GF-D8 (cell line): Measurements from ENCODE around the gene MELTF.

Source experiments
- DNase-seq: peaks from one replicate; lab custom pipeline; 2025; lab: John Stamatoyannopoulos, UW

Gene MELTF

DNA sequence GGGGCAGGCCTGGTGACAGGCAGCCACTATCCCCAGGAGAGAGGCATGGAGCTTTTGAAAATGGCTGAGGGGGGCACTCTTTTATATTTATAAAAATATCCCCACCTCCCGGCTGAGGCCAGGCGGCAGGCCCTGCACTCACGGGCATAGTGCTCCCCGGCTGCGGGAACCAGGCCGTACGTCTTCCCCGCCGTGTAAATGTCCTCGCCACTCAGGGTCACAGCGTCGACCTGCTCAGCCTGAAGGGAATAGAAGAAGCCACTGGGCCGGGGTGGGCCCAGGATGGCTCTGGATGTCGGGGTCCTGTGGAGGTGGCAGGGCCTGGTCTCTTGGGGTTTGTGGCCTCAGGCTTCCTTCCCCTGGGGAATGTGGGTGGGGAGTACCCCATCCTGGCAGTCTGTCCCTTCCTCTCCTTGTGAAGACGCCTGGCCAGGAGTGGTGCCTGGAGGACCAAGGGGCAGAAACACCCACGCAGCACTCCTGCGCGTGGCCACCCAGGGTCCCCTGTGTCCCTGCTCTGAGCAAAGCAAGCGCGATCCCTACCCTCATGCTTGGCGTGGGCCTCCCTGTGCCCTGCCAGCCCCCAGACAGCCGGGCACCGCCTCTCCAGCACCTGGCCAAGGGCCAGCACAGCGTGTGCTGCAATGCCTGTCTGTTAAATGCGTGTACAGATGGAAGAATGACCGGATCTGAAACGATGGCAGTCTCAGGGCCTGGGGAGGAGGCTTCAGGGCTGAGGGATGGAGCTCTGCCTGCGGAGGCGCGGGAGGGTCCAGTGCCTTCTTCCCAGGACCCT lies 18.9 kb downstream of the MELTF start:
- no peak for DNase-seq

DNA sequence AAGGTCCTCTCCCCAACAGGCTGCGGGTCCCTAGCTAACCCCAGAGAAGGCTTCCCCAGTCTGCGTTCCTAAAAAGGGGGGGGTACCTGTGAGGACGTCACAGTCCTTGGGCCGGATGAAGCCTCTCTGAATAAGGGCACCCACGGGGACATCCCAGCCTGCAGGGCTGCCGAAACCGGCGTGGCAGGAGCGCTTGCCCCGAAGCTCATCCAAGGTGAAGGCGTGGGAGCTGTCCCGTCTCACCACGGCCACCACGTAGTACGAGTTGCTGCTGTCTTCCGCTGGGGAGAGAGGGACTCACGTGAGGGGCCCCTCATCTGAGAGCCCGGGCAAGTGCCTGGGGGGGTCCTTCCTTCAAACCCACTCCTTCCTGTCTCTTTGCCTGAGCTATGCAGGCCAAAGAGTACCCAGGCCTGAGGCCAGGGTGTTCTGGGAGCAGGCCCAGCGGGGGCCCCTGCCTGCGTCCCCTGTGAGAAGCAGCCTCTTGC lies 20.0 kb downstream of the MELTF start:
- no peak for DNase-seq

DNA sequence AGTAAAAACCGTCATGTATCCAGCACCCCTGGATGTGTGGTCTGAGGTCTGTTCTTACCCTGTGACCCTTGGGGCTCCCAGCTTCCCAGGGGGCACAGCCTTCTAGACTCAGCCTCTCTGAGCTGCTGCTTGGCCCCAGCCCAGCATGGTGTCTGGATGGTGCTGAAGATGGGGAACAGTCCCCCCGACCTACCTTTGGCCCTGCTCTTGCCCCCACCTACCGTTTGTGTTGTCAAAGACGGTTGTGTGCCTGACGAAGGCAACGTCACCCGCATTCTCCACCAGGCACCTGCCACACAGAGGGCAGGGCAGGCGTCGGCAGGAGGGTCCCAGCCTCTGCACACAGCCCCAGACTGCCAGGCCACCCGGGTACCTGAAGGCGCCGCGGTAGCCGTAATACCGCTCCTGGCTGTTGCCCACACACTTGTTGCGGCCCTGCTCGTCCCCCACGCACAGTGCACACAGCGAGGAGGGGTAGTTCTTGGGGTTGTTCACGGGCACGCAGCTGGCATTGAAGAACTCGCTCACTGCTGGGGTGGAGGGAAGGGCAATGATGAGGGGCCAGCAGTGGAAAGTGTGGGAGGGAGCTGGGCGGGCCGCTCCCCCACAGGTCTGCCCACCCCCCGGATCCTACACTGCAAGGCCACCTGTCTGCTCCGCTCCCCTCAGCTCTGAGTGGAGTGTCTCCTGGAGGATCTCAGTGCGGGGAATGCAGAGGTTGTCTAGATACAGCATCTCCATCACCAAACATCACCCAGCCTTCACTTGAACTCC lies 21.0 kb downstream of the MELTF start:
- DNase-seq: no peak

DNA sequence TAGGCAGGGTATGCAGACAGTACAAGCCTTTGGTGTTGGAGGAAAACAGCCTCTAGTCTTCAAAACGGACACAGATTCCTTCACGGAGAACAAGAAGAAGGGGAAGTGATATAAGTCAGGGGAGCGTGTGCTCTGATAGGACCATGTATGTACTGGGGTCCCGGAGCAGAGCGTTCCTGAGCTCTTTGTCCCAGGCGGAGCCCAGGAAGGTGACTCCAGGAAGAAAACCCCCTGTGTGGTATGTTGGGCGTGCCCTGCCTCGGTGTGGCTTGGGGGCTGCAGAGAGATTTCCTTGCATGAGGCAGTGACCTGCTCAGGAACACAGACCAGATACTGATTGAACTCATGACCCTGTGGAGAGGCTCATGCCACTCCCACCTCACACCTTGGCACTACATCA lies 21.7 kb downstream of the MELTF start:
- no peak for DNase-seq

DNA sequence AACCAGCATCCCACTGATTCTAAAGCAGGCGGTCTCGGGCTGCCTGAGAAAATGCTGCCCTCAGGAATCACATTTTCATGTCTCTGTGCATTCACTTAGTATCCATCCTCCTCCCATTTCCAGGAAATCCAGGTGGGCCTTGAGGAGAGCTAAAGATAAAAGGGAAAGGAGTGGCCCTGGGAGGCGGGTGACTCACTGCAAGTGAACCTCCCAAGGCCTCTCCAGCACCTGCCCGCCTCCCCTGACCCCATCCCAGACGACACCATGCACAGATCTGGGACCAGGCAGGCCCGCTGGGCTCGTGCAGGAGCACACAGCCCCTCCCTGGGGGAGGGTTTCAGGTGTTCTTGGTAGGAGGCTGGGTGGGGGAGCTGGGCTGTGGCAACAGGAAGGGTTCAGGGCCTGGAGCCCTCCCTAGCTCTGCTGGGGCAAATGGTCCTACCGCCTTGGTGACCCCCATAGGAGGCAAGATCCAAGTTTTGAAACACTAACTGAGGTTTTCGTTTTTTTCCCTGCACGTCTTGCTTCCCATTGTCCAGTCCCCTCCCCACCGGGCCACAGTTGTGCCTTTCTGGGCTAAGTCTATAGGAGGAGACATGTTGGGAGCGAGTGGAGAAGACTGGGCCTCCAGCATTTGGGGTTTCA lies 22.2 kb downstream of the MELTF start:
- DNase-seq: no peak

DNA sequence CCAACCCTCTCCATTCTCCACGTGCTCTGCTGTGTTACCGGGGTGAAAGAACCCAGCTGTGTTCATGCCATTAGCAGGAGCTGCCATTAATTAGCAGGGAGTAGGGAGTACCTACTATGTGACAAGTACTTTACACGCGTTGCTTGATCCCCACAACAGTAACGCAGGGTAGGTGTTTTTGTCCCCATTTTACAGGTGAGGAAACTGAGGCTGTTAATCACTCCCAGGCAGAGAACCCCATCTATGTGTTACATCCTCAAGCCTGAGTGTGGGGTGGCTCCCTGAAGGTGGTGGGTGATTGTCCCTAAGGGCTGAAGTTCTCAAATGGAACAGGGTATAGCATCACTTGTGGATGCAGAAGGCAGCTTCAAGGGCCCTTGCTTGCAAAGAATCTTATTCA lies 22.8 kb downstream of the MELTF start:
- DNase-seq: no peak

DNA sequence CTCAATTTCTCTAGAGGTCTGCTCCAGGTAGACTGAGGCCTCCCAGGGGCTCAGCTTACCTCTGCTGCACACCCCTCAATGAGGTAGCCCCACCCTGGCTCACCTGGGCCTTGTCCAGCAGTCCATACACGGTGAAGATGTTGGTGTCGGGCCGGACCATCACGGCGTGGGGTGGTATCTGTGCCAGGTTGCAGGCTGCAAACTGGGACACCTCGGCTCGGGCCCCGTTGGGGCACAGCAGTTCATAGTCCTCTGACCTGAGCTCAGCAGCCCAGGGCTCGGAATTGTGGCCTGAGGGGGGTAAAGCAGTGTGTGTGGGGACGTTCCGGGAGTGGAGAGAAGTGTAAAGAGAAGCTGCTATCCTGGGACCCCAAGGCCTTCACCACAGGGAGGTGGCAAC lies 23.2 kb downstream of the MELTF start:
- DNase-seq: no peak

DNA sequence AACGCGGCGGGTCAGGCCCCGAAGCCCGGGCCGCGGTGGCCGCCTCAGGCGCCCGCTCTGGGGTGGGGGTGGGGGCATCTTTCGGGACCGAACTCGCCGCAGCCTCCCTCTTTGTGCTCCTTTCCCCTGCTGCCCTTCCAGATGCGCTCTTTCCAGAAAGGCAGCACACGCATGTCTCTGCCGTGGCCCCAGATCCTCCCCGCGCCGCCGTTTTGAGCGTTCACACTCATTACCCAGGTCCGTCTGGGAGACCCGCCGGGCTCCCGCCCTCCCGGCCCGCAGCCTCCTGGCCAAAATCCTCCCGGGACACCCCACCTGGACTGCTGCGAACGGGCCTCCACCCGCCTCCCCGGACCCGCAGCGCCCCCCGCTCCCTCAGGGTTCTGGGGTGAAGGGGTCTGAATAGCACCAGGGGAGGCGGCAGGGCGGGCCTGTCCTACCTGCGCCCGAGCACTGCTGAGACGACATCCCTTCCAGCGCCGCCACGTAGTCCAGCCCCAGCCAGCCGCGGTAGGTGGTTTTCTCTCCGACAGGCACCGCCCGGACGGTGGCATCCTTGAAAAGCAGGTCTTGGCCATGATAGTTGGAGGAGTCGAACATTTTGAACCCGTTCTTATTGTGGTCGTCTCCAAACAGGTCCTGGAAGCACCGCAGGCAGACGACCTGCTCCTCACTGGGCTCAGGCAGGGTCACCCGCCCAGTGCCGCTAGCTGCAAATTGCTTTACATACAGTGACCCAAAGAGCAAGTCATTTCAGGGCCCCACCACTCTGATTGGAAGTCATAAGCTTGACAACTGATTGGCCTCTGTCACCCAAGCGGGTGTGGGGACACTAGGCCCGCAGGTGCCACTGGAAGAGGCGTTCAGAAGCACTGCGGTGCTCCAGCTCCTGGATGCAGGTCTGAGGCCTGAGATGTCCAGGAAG lies 25.9 kb downstream of the MELTF start:
- DNase-seq: no peak

DNA sequence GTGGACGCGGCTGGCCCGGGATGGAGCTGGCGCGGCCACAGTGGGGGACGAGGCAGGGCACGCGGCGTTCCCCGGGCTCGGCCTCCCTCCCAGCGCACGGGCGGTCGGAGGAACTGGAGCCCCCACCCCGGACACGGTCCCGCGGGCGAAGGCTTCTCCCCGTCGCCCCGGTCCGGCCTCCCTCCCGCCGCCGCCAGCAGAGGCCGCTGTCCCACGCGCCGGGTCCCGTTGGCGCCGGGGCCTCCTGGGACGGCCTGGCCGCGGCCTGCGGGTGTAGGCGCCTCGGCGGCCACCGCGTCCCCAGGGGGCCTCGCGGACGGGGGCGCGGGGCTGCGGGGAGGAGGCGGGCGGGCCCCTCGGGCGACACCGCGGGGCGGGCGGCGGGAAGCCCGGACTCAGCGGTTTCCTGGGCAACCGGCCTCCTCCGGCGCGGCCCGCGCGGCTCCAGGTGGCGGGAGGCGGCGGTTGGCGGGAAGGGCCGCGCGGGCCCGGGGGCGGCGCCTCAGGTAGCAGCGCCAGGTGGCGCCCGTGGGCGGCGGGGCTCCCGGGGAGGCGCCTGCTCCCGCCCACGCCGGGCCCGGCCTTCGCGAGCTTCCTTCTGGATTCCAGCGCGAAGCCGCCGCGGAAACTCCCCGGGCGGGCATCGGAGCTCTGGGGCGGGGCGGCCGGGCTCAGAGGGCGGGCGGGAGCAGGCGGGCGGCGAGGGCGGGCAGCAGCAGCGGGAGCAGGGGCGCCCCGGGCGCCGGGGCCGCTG lies 26.7 kb downstream of the MELTF start:
- DNase-seq: peak; percentile 58

DNA sequence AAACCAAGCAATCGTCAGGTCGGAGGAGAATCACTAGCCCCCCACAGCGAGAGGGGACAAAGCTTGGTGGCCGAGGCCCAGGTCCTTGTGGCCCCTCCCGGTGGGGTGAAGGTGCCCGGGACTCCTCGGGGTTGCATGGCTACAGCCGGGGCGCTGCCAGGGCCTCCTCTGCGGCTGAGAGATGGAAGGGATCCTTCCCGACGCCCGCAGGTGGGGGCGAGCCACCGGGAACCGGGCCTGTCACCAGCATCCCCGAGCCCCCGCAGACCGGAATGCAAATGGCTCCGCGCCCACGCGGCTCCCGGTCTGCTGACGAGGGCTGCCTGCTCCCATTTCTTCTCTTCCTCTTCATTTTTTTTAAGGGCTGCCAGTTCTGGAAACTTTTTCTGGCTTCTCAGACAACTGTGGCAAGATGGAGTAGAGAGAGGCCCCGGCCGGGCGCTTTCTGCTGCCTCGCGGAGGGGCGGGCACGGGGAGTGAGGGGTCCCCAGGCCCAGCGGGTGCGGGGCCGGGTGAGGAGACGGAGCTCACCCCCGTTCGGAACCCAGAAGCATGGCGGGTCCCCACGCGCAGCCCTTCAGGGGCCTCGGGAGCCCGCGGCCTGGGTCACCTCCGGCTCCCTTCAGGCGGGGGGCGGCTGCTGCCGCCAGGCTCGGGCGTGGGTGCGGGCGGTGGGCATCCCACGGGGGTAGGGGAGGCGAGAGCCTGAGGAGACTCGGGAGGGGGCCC lies 27.5 kb downstream of the MELTF start:
- peak; percentile 7 for DNase-seq

DNA sequence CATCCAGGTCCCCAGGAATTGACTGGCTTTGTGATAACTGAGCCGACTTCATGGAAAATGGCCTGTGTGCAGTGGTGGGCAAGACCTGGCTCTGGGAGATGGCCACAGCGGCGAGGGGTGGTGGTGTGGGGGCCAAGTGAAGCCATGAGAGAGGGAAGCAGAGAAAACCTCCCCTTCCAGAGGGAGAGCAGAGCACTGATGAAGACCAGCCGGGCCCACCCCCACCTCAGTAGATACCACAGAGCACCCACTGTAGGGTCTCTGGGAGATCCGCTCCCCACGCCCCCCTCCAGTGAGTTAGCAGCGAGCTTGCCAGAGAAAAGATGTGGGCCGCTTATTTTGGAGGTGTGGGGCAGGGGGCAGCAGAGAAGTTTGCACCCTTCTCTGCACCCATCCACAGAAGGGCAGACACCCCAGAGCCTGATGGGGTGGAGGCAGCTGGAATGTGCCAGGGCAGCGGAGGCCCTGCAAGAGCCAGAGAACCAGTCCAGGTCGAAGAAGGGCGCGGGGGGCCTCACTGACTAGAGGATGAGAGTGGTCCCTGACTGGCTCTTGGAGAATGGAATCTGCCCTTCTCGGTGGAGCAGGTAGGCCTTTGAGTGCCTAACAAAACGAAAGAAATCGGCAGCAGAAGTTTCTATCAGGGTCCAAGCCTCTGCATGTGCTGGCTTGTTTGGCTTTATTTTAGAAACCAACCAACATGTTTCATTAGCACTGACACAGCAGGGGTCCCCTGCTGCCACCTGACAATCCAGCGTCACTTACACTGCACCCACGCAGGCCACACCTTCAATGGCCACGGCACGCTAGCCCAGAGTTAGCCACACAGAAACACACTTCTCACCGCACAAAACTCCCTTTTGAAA lies 28.3 kb downstream of the MELTF start:
- no peak for DNase-seq

DNA sequence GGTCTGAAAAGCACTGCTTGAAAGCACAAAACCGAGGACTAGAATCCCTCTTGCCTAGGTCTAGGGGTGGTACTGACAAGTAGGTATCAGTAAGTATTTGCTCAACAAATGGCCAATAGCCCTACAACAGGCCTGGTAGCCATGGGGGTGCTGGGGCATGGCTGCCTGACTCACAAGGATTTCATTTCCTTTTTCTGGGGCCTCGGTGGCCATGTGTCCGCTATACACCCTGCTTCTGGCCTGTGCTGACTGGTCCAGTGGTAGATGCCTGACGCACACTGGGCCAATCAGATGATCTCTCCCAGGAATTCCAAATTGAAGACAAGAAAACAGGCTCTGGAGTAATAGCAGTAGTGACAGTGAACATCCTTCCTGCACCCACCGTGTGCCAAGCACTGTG lies 29.4 kb downstream of the MELTF start:
- no peak for DNase-seq

DNA sequence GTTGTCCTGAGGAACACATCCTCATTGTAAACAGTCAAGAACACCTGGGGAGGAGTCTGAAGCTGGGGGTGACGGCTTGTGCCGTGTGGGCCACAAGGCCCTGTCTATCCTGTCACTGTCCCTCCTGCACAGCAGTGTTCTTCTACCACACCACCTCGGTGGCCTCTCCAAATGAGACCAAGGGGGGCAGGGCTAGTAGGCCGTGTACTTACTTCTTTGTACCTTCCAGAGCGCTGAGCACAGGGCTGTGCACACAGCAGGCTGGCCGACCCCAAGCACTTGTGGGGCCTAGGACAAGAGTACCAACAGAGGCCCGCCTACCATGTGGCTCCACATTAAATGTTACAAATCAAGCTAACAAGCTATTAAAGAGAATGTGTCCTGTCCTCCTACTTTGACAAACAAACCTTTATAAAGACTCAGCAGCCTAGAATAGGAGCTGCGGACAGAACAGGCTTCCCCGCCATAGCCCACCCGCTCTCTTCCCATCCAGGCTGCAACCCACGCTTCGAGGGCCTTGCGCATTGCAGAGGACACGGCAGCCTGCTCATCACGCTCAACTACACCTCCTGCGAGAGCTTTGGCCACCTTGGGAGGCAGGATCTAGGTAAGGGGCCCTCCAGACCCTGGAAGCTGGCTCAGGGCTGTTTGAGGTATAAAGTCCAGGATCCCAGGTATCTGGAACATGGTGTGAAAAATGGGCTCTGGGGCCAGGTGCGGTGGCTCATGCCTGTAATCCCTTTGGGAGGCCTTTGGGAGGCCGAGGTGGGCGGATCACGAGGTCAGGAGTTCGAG lies 30.5 kb downstream of the MELTF start:
- no peak for DNase-seq

DNA sequence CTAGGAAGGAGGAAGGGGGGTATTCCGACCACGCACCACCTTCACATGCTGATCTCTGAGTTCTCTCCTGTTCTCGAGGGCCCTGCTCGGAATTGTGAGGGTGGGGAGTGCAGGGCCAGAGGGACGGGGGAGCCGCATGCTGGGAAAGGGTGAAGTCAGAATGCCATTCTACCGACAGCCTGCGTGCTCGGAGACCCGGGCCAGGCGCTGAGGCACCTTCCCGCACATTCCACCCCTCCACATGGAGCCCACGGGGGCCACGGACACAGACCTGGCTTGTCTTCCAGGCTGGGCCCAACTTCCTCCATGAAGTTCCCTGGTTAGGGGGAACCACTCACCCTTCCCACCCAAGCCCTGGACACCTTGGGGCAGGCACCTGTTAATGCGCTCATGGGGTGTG lies 32.3 kb downstream of the MELTF start:
- no peak for DNase-seq

DNA sequence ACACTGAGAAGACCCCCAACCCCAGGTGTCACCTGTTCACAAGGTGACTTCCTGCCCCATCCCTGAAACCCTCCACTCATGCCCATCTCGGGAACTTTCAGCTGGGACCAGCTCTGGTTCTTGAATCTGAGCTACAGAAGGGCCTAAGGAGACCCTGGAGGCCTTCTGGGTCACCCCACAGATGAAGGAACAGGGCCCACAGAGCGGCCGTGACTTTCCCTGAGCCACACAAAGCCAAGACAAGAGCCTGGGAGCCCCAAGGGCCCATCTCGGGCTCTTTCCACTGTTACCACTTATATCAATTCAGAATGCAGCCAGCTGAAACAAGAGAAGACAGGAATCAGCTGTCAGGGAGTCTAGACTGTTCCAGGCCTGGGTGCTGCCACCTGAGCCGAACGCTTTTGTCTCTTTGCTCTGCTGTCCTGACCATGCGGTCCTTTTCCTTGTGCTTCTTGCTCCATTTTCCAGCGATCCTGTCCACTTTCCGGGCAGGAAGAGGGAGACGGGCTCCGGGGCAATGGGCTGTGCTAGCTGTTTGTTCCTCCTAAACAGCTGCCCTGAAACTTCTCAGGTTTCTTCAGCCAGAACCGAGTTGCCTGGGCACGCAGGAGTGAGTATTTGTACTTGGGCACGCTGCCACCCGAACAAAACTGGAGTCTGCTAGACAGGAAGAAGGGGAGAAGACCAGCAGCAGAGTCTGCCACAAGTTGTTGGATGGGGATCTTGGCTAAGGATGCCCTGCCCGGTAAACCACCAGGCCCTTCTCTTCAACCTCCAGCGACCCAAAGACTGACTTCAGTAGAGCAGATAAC lies 33.0 kb downstream of the MELTF start:
- DNase-seq: no peak

DNA sequence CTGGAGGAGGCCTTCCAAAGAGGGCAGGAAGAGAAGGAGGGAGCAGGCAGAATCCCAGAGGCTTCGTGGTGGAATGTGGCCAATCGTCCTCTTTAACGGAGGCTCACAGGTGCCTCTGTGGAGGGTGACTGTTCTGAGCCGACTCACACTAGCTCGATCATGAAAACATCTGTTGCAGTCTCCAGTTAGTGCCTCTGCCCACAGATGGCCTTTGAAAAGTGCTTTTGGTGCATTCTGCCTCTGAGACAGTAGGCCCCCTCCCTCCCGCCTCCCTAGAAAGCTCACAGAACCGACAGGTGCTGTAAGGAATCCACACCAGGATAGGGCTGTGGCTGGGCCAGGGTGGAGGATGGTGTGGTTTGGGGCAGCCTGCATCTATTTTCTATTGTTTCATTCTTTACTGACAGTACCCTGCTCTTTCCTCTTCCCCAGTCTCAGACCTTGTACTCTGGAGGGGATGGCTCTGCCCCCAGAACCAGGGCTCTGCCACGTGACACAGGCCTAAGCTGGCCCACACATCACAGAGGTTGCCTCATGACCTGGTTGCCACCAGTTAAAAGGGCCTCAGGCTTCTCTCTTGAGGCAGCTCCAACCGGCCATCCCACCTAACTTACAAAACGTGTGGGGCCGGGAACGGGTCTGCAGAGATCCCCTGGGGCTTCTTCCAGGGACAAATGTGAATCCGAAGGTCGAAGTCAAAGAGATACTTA lies 33.8 kb downstream of the MELTF start:
- no peak for DNase-seq

DNA sequence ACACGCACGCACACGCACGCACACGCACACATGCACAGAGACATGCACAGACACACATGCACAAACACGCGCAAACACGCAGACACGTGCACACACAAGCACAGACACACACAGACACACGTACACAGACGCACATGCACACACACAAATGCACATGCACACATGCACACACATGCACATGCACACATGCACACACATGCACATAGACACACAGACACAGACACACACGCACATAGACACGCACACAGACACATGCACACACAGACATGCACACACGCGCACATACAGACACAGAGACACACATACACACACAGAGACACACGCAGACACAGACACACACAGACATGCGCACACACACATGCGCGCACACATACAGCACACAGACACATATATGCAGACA lies 34.6 kb downstream of the MELTF start:
- DNase-seq: no peak
